Measurements from ENCODE around the gene TMEM238L.

TMEM238L gene

DNA sequence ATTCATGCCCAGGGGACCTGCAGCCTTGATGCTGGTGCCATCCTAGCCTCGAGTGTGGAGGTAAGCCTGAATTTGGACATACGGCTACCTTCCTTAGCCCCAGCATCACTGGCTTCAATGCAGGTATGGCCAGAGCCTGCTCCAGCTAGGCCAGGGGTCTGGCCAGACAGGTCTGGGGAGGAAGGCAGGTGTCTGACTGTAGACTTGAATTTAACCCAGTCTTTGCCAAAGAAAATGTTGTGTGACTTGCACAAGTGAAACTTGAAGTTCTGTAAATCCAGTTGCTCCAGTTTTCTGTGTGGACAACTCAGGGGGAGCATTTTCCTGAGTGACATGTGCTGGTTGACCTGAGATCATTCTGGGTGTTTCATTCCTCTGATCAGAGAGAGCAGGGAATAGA lies 32.8 kb downstream of the TMEM238L start:
- TF ChIP-seq, protein P1, sequence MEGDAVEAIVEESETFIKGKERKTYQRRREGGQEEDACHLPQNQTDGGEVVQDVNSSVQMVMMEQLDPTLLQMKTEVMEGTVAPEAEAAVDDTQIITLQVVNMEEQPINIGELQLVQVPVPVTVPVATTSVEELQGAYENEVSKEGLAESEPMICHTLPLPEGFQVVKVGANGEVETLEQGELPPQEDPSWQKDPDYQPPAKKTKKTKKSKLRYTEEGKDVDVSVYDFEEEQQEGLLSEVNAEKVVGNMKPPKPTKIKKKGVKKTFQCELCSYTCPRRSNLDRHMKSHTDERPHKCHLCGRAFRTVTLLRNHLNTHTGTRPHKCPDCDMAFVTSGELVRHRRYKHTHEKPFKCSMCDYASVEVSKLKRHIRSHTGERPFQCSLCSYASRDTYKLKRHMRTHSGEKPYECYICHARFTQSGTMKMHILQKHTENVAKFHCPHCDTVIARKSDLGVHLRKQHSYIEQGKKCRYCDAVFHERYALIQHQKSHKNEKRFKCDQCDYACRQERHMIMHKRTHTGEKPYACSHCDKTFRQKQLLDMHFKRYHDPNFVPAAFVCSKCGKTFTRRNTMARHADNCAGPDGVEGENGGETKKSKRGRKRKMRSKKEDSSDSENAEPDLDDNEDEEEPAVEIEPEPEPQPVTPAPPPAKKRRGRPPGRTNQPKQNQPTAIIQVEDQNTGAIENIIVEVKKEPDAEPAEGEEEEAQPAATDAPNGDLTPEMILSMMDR (IDR thresholded peaks at IDR 0.05; ENCODE audit: insufficient read depth, low read depth, low read length, missing control alignments): no peak
- no peak for DNase-seq (ENCODE audit: low read depth)
- H3K4me3 ChIP-seq (ENCODE audit: low read length): no peak overlapping the region

DNA sequence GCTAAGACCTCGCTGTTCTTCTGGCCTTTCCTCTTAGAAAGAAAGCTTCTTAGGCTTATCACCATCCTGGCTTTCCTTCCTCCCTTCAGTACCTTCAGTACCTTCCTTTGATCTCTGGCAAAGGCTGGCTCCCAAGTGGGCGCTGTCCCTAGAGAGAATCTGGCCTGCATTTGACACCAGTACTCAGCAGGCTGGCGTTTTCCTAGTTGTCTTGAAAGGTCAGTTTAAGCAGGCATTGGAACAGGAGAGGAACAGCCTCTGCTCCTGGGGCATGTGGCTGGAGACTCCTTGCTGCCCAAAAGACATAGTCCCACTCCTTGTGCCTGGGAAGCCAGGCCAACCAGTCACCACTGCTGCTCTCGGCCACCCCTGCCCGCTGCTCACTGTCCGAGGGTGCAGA lies 34.1 kb downstream of the TMEM238L start:
- TF ChIP-seq, protein P1 (IDR thresholded peaks at IDR 0.05; ENCODE audit: insufficient read depth, low read depth, low read length, missing control alignments): no peak

DNA sequence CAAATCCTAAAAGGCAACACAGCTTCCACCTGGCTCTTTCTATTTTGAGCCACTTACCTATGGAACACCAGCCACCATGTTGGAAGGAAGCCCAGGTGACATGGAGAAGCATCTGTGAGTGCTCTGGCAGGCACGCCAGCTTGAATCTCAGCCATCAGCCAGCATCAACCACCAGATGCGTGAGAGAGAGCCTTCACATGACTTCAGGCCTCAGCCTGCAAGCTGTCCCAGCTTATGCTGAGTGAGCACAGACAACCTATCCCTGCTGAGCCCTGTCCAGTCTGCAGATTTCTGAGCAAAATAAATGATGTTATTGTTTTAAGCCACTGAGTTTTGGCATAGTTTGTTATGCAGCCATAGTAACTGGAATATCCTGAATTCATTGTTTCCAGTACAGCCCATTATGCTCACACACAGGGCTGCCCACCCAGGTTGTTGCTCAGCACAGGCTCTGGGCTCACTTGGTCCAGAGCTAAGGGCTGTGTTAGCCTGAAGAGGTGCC lies 35.1 kb downstream of the TMEM238L start:
- no peak for DNase-seq (ENCODE audit: low read depth)
- H3K4me3 ChIP-seq (ENCODE audit: low read length): no peak overlapping the region
- TF ChIP-seq, protein P1 (IDR thresholded peaks at IDR 0.05; ENCODE audit: insufficient read depth, low read depth, low read length, missing control alignments): no peak

More for the DNA sequence above, 34.1 kb downstream of the TMEM238L start:
- no peak for DNase-seq (ENCODE audit: low read depth)
- no peak overlapping the region for H3K4me3 ChIP-seq (ENCODE audit: low read length)

DNA sequence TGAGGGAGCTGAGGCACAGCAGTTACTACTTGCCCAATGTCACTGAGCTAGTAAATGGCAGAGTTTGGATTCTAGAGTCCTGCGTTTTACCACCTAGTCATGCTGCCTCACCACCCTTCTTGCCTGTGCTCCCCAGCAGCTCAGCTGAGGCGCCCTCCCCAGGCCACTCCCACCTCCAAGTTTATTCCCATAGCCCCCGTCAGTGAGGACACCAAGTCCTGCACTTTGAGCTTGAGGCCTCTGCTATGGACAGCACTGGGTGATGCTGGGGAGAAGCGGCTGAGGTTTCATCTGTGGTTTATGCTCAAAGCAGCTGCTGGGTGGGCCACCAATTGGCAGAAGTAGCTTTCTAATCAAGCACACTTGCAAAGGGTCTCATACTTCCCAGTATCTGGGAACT lies 36.7 kb downstream of the TMEM238L start:
- TF ChIP-seq, protein P1 (IDR thresholded peaks at IDR 0.05; ENCODE audit: insufficient read depth, low read depth, low read length, missing control alignments): no peak

DNA sequence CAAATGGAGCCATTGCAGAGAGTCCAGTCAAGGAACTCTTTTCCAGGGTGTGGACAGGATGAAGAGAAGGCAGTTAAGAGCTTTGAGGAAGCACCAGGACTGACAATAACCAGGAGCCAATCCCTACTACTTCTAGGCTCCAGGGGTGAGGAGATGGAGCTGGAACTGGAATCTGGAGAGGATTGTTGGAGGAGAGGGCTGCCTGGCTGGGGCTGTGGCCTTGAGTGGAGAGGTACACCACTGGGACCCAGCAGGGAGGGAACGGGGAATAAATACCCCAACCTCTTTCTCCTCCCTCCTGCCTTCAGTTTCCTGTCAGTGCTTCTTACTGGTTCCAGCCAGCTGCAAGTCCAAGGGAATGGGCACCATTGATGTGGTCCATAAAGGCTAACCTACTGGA lies 41.9 kb downstream of the TMEM238L start:
- DNase-seq (ENCODE audit: low read depth): no peak
- TF ChIP-seq, protein P1 (IDR thresholded peaks at IDR 0.05; ENCODE audit: insufficient read depth, low read depth, low read length, missing control alignments): no peak
- no peak overlapping the region for H3K4me3 ChIP-seq (ENCODE audit: low read length)

More for the DNA sequence above, 36.7 kb downstream of the TMEM238L start:
- no peak overlapping the region for H3K4me3 ChIP-seq (ENCODE audit: low read length)
- no peak for DNase-seq (ENCODE audit: low read depth)

DNA sequence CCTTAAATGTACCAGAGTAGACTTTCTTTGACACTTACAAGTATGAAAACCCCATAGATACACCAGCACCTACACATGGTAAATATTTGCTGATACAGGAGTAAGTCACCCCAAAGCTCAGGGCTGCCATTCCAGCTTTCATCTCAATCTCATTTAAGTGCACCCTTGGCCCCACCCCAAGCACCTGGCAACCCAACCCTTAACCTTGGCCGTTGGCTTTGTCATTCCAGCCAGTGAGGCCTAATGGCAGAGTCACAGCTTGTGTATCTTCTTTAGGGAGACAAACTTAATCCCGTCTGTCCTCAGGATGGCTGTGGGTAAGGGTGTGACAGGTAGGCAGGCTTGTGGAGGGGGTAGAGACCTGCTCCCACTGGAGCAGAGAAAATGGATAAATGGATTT lies 42.6 kb downstream of the TMEM238L start:
- DNase-seq (ENCODE audit: low read depth): no peak
- TF ChIP-seq, protein P1 (IDR thresholded peaks at IDR 0.05; ENCODE audit: insufficient read depth, low read depth, low read length, missing control alignments): no peak

DNA sequence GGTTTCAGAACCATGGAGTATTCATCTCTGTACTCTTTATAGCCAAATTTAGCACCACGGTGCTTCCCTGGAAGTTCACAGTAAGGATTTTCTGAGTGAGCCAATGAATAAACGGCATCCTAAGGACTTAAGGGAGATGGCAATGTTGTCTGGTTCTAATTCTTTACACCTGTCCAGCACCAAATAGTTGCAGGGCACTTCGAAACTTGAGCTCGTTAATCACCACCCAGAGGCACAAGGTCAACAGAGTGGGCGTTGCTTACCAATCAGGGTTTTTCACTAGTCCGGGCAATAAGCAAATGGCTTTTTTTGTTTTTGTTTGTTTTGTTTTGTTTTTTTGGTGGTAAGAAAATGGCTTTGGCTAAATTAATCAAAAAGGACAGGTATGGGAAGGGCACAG lies 45.8 kb downstream of the TMEM238L start:
- DNase-seq (ENCODE audit: low read depth): no peak
- TF ChIP-seq, protein P1 (IDR thresholded peaks at IDR 0.05; ENCODE audit: insufficient read depth, low read depth, low read length, missing control alignments): no peak
- no peak overlapping the region for H3K4me3 ChIP-seq (ENCODE audit: low read length)

More for the DNA sequence above, 42.6 kb downstream of the TMEM238L start:
- no peak overlapping the region for H3K4me3 ChIP-seq (ENCODE audit: low read length)
